ENCODE results near the gene AAGAB. TPM values are rescaled to one million over a fixed set of nuclear protein-coding genes. Genes with fewer than 3 reads are reported as not detected.

The AAGAB gene
- total RNA-seq, 1 experiment from 2014 or later = 40.1 TPM

- Histone ChIP-seq H3K4me1 (ENCODE audit: insufficient read depth, low read length) (no peaks in the 10 kb centered on the region), H4K5ac (ENCODE audit: insufficient read length, low read depth, low read length) (no peak overlapping the region), H3K27ac (ENCODE audit: insufficient read length, low read depth, low read length) (no peak overlapping the region), H3K79me2 (ENCODE audit: insufficient read depth, low read length) (no peaks in the 10 kb centered on the region), H2BK120ac (ENCODE audit: low read depth, low read length, poor library complexity, severe bottlenecking) (no peak overlapping the region), H3K4ac (ENCODE audit: low read depth, low read length) (no peak overlapping the region), H4K20me1 (ENCODE audit: control insufficient read depth, insufficient read depth, insufficient read length) (no peaks in the 10 kb centered on the region), H3K56ac (ENCODE audit: insufficient read length, low read depth, low read length) (no peak overlapping the region), H4K8ac (replicated peaks; ENCODE audit: insufficient read length, low read depth, low read length) (no peak overlapping the region), H4K91ac (ENCODE audit: insufficient read length, low read depth, low read length) (no peak overlapping the region), H2BK20ac (ENCODE audit: low read depth, low read length, poor library complexity, severe bottlenecking) (no peak overlapping the region), H3K23me2 (ENCODE audit: insufficient read length, low read depth, low read length, poor library complexity, severe bottlenecking) (no peaks in the 10 kb centered on the region), H3K14ac (ENCODE audit: insufficient read depth, low read length) (no peak overlapping the region), H2AK5ac (ENCODE audit: insufficient read length, low read length) (no peak overlapping the region), H2BK15ac (ENCODE audit: low read depth, low read length) (no peak overlapping the region), H3K9ac (ENCODE audit: extremely low read depth, insufficient read length, low read length) (no peak overlapping the region), H3K79me1 (ENCODE audit: insufficient read depth, low read depth, low read length, poor library complexity, severe bottlenecking) (no peaks in the 10 kb centered on the region), H3K27me3 (ENCODE audit: insufficient read depth, low read length) (no peaks in the 10 kb centered on the region), H2AFZ (ENCODE audit: low read length) (no peak overlapping the region), H2BK5ac (ENCODE audit: insufficient read length, low read length) (no peak overlapping the region), H3T11ph (ENCODE audit: low read length) (no peak overlapping the region), H3K18ac (ENCODE audit: insufficient read length, low read depth, low read length) (no peak overlapping the region), H3K9me3 (ENCODE audit: control insufficient read depth, low read depth, low read length) (no peaks in the 10 kb centered on the region), H3K4me2 (ENCODE audit: insufficient read depth, insufficient read length, low read length) (no peak overlapping the region), H2BK12ac (ENCODE audit: insufficient read length, low read depth, low read length) (no peak overlapping the region), H3K23ac (ENCODE audit: insufficient read length, low read depth, low read length) (no peak overlapping the region)
- no peak for DNase-seq
- WGBS (ENCODE audit: extremely low coverage, insufficient read length, low lambda C conversion rate) = no CpG with 5 or more reads among the region's 3 CpGs
- Mint-ChIP-seq H3K4me3 (no peak overlapping the region), H3K36me3 (ENCODE audit: insufficient read depth in 1 of 3, low read depth in 3 of 3) (peaks cover 1 to 11% (median 10%) of the 10 kb centered on the region in 3 experiments; a peak in 4 of 7 replicates), H3K4me1 (no peaks in the 10 kb centered on the region), H3K27ac (no peak overlapping the region), H3K9me3 (no peaks in the 10 kb centered on the region), H3K27me3 (ENCODE audit: low read depth) (no peaks in the 10 kb centered on the region)
- no peak for TF ChIP-seq CTCF (conservative IDR thresholded peaks at IDR 0.05)
Observed at GRCh38 chr15:67224889-67225288, 29.6 kb downstream of the AAGAB start.
